ENCODE results near the gene BIVM. TPM values are rescaled to one million over a fixed set of nuclear protein-coding genes. Genes with fewer than 3 reads are reported as not detected.

BIVM gene
- polyA plus RNA-seq, 1 of the 3 experiments (the other 2 are of a cell fraction), result 8.8 TPM

- H3K27me3 ChIP-seq (ENCODE audit: insufficient read depth), result no peaks in the 10 kb centered on the region
- peak overlapping the region; percentile 25; the same call in 1 of the 2 replicates for H3K4me2 ChIP-seq
- H3K9me3 ChIP-seq, result 0 out of 2 replicates have a peak, but pooled peaks cover 5% of the 10 kb centered on the region
- POLR2A ChIA-PET, result no interaction called here
- H3K9ac ChIP-seq, result no peak overlapping the region
- TF ChIP-seq SMC3 (IDR thresholded peaks at IDR 0.05; ENCODE audit: low read depth, low read length), result no peak
- TF ChIP-seq USF1 (IDR thresholded peaks at IDR 0.05; ENCODE audit: borderline replicate concordance, low read depth), result no peak
- no peak for TF ChIP-seq GABPA (IDR thresholded peaks at IDR 0.05; ENCODE audit: low read depth)
- no peak for TF ChIP-seq RXRA (IDR thresholded peaks at IDR 0.05; ENCODE audit: borderline replicate concordance, low read depth)
- TF ChIP-seq, protein P1, sequence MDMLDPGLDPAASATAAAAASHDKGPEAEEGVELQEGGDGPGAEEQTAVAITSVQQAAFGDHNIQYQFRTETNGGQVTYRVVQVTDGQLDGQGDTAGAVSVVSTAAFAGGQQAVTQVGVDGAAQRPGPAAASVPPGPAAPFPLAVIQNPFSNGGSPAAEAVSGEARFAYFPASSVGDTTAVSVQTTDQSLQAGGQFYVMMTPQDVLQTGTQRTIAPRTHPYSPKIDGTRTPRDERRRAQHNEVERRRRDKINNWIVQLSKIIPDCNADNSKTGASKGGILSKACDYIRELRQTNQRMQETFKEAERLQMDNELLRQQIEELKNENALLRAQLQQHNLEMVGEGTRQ (IDR thresholded peaks at IDR 0.05; ENCODE audit: borderline replicate concordance, low read depth, low read length), result no peak
- TF ChIP-seq MXI1 (IDR thresholded peaks at IDR 0.05; ENCODE audit: low read depth, low read length), result no peak
- TF ChIP-seq ZBTB33 (IDR thresholded peaks at IDR 0.05; ENCODE audit: borderline replicate concordance, low read depth), result no peak
- no peak for TF ChIP-seq RFX5 (IDR thresholded peaks at IDR 0.05; ENCODE audit: low read length)
- no peak for TF ChIP-seq RCOR1 (IDR thresholded peaks at IDR 0.05; ENCODE audit: low read length)
- TF ChIP-seq TAF1 (IDR thresholded peaks at IDR 0.05; ENCODE audit: borderline replicate concordance, low read depth, low read length), result no peak
- TF ChIP-seq JUND (IDR thresholded peaks at IDR 0.05), result no peak
- TF ChIP-seq CHD2 (IDR thresholded peaks at IDR 0.05; ENCODE audit: low read length, partially characterized antibody), result no peak
- TF ChIP-seq EZH2phosphoT487 (IDR thresholded peaks at IDR 0.05; ENCODE audit: borderline replicate concordance, low read depth), result no peak
- TF ChIP-seq, protein P2, sequence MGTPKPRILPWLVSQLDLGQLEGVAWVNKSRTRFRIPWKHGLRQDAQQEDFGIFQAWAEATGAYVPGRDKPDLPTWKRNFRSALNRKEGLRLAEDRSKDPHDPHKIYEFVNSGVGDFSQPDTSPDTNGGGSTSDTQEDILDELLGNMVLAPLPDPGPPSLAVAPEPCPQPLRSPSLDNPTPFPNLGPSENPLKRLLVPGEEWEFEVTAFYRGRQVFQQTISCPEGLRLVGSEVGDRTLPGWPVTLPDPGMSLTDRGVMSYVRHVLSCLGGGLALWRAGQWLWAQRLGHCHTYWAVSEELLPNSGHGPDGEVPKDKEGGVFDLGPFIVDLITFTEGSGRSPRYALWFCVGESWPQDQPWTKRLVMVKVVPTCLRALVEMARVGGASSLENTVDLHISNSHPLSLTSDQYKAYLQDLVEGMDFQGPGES (IDR thresholded peaks at IDR 0.05; ENCODE audit: low read depth, low read length), result no peak
- TF ChIP-seq EP300 (IDR thresholded peaks at IDR 0.05; ENCODE audit: borderline replicate concordance in 1 of 2, low read depth in 1 of 2, low read length in 1 of 2), result no peak
- no peak for TF ChIP-seq MAX (IDR thresholded peaks at IDR 0.05; ENCODE audit: low read depth)
- TF ChIP-seq FOSL2 (IDR thresholded peaks at IDR 0.05; ENCODE audit: borderline replicate concordance, low read depth), result no peak
- TF ChIP-seq GATA2 (CRISPR knock-in tag; IDR thresholded peaks at IDR 0.05), result no peak
- TF ChIP-seq NRF1 (IDR thresholded peaks at IDR 0.05; ENCODE audit: low read depth, low read length), result no peak
- no peak for DNase-seq
- H3K36me3 ChIP-seq (replicated peaks in 1 of 2; ENCODE audit: control insufficient read depth in 1 of 2, insufficient read depth in 2 of 2, low read length in 1 of 2), result peaks cover 21 to 31% of the 10 kb centered on the region in 2 experiments
- H3F3A ChIP-seq (replicated peaks; ENCODE audit: insufficient read depth), result peaks cover 13% of the 10 kb centered on the region
- no peak overlapping the region for H2AFZ ChIP-seq (ENCODE audit: low read depth)
- CTCF ChIA-PET, result interaction anchor here (2.4 kb wide), 1 partner anchor 16 kb away, joined by 10 read pairs; no protein-coding TSS in a partner anchor
- H3K4me1 ChIP-seq (ENCODE audit: control insufficient read depth in 1 of 2, insufficient read depth in 2 of 2, low read depth in 1 of 2, low read length in 1 of 2), result peaks cover 4 to 16% of the 10 kb centered on the region in 2 experiments; a peak in 3 of 4 replicates
- H4K20me1 ChIP-seq (ENCODE audit: insufficient read depth), result no peaks in the 10 kb centered on the region
- no peaks in the 10 kb centered on the region for H3K9me2 ChIP-seq
- 28% methylated on average over 5 of the region's 5 CpGs for WGBS (ENCODE audit: low lambda C conversion rate)
- no peak overlapping the region for H3K4me3 ChIP-seq (ENCODE audit: low read depth in 2 of 2, low read length in 1 of 2)
- H3K27ac ChIP-seq (ENCODE audit: low read depth in 2 of 2, low read length in 1 of 2), result peak overlapping the region in 1 of 2 experiments; percentile 61; a peak in 2 of 4 replicates
- H3K79me2 ChIP-seq (ENCODE audit: insufficient read depth), result peaks cover 49% of the 10 kb centered on the region
Observed at GRCh38 chr13:102815788-102816187, 16.9 kb downstream of the BIVM start.

Measured in SK-N-SH (cell line).